NT2/D1 (cell line): ENCODE results near the gene TPD52L2.
"Not testable (repeated sequence)": the region's sequence is repeated elsewhere in the genome, so short reads cannot be mapped to it uniquely, and the experiment has no call there.

Experiments
- DNase-seq: peaks from one replicate; pipeline ENCODE4 v3.0.0-alpha.2; 2011; ENCODE audit warnings: low read depth, low spot score
- H3K27me3 ChIP-seq: 2 replicates; pipeline ENCODE4 v1.6.0; 2011; ENCODE audit warnings: mild to moderate bottlenecking; ENCODE audit not compliant: insufficient read length, insufficient read depth
- H3K36me3 ChIP-seq: 2 replicates; pipeline ENCODE4 v1.6.1; 2011; ENCODE audit warnings: mild to moderate bottlenecking, low read length, mixed read lengths; ENCODE audit not compliant: insufficient read depth, insufficient read length
- H3K4me1 ChIP-seq: 2 replicates; pipeline ENCODE4 v1.5.1; 2011; ENCODE audit not compliant: insufficient read depth, insufficient read length
- H3K4me3 ChIP-seq: 2 replicates; pipeline ENCODE4 v1.5.1; 2011; ENCODE audit warnings: low read depth; ENCODE audit not compliant: insufficient read length
- H3K9ac ChIP-seq: 2 replicates; pipeline ENCODE4 v1.6.0; 2011; ENCODE audit warnings: low read depth; ENCODE audit not compliant: insufficient read length
- H3K9me3 ChIP-seq: 2 replicates; pipeline ENCODE4 v1.5.1; 2011; ENCODE audit warnings: mild to moderate bottlenecking, low read length; ENCODE audit not compliant: insufficient read depth
- SUZ12 ChIP-seq: IDR thresholded peaks from 2 replicates; pipeline ENCODE4 v1.6.1; 2011; ENCODE audit not compliant: insufficient read length, insufficient read depth; ENCODE audit errors: extremely low read depth
- YY1 ChIP-seq: IDR thresholded peaks from 2 replicates; pipeline ENCODE4 v1.6.1; 2011; ENCODE audit not compliant: insufficient read length, insufficient read depth
- ZNF274 ChIP-seq: IDR thresholded peaks from 2 replicates; pipeline ENCODE4 v1.6.1; 2011; ENCODE audit warnings: mild to moderate bottlenecking, low read depth, low read length

TPD52L2 gene

GRCh38 chr20:63864545-63864977 is 509 bp upstream of the TPD52L2 start:
- TF ChIP-seq YY1 (no peak), SUZ12 (no peak), ZNF274 (no peak)
- Histone ChIP-seq H3K4me3 (peak overlapping the region; percentile 100), H3K27me3 (no peaks in the 10 kb centered on the region), H3K4me1 (peaks cover 20% of the 10 kb centered on the region), H3K9me3 (no peaks in the 10 kb centered on the region), H3K36me3 (peaks cover 64% of the 10 kb centered on the region), H3K9ac (peak overlapping the region; percentile 93)
- no peak for DNase-seq

GRCh38 chr20:63867042-63867441 is 2.0 kb downstream of the TPD52L2 start:
- not testable (repeated sequence) for H3K27me3 ChIP-seq, H3K4me3 ChIP-seq, H3K9ac ChIP-seq, DNase-seq, H3K9me3 ChIP-seq
- peaks cover 11% of the 10 kb centered on the region for H3K4me1 ChIP-seq
- peaks cover 65% of the 10 kb centered on the region for H3K36me3 ChIP-seq

GRCh38 chr20:63868264-63868663 is 3.2 kb downstream of the TPD52L2 start:
- Histone ChIP-seq H3K27me3 (no peaks in the 10 kb centered on the region), H3K9me3 (no peaks in the 10 kb centered on the region), H3K4me1 (peaks cover 7% of the 10 kb centered on the region), H3K9ac (no peak overlapping the region), H3K36me3 (peaks cover 64% of the 10 kb centered on the region), H3K4me3 (no peak overlapping the region)
- no peak for DNase-seq
- TF ChIP-seq SUZ12 = no peak
- no peak for TF ChIP-seq ZNF274
- no peak for TF ChIP-seq YY1

- H3K36me3 ChIP-seq = peaks cover 91% of the 10 kb centered on the region
- no peaks in the 10 kb centered on the region for H3K9me3 ChIP-seq
- peaks cover 4% of the 10 kb centered on the region for H3K4me1 ChIP-seq
- H3K27me3 ChIP-seq = no peaks in the 10 kb centered on the region
- no peak overlapping the region for H3K9ac ChIP-seq
- no peak for TF ChIP-seq YY1
- TF ChIP-seq SUZ12 = no peak
- DNase-seq = no peak
- H3K4me3 ChIP-seq = no peak overlapping the region
Observed at GRCh38 chr20:63873477-63873971, 8.5 kb downstream of the TPD52L2 start.

GRCh38 chr20:63874241-63874640 is 9.2 kb downstream of the TPD52L2 start:
- H3K9ac ChIP-seq, DNase-seq, H3K9me3 ChIP-seq, H3K4me3 ChIP-seq, H3K27me3 ChIP-seq, H3K4me1 ChIP-seq: not testable (repeated sequence)
- H3K36me3 ChIP-seq = peaks cover 91% of the 10 kb centered on the region

- no peak for DNase-seq
- peaks cover 4% of the 10 kb centered on the region for H3K4me1 ChIP-seq
- H3K36me3 ChIP-seq = peaks cover 85% of the 10 kb centered on the region
- no peak for TF ChIP-seq YY1
- no peak overlapping the region for H3K4me3 ChIP-seq
- no peaks in the 10 kb centered on the region for H3K27me3 ChIP-seq
- no peak overlapping the region for H3K9ac ChIP-seq
- no peaks in the 10 kb centered on the region for H3K9me3 ChIP-seq
Observed at GRCh38 chr20:63876489-63877036, 11.5 kb downstream of the TPD52L2 start.

- TF ChIP-seq SUZ12 = no peak
- no peak for TF ChIP-seq YY1
- no peak for DNase-seq
- peaks cover 4% of the 10 kb centered on the region for H3K4me1 ChIP-seq
- no peak overlapping the region for H3K4me3 ChIP-seq
- H3K9ac ChIP-seq = no peak overlapping the region
- no peaks in the 10 kb centered on the region for H3K27me3 ChIP-seq
- H3K9me3 ChIP-seq = no peaks in the 10 kb centered on the region
- peaks cover 86% of the 10 kb centered on the region for H3K36me3 ChIP-seq
Observed at GRCh38 chr20:63877755-63878470, 12.8 kb downstream of the TPD52L2 start.
